Loucy (cell line): ENCODE measurements around the gene TAS2R60.

Source experiments
- EZH2phosphoT487 ChIP-seq: fragments of 200-600 bp; IDR thresholded peaks from 2 replicates; pipeline ENCODE4 v1.6.1; 2018; ENCODE audit warnings: antibody characterized with exemption, mild to moderate bottlenecking, moderate library complexity, borderline replicate concordance
- TF ChIP-seq, protein P1 (sequence below): fragments of 200-600 bp; sonication (generic); conservative IDR thresholded peaks from 2 replicates; pipeline ENCODE4 v1.5.1; 2014; ENCODE audit warnings: mild to moderate bottlenecking, antibody characterized with exemption, low read length

DNA sequence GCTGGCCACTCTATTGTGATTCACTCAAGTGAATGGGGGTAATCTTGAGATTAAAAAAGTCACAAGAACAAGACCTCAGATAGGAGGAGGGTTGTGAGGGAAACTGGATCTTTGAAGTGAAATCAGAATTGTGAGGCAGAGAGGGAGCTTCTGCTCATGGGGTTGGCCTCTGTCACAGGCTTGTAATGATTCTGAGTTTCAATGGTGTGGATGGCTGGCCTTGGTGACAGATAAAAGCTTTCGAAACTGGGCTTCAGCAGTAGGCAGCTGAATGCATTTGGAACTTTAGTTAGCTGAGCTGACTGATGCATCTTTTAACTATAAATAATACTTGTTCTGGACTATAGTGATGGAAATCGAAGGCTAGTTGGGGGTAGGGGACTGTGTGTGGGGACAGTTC lies 12.2 kb downstream of the TAS2R60 start:
- TF ChIP-seq, protein P1, sequence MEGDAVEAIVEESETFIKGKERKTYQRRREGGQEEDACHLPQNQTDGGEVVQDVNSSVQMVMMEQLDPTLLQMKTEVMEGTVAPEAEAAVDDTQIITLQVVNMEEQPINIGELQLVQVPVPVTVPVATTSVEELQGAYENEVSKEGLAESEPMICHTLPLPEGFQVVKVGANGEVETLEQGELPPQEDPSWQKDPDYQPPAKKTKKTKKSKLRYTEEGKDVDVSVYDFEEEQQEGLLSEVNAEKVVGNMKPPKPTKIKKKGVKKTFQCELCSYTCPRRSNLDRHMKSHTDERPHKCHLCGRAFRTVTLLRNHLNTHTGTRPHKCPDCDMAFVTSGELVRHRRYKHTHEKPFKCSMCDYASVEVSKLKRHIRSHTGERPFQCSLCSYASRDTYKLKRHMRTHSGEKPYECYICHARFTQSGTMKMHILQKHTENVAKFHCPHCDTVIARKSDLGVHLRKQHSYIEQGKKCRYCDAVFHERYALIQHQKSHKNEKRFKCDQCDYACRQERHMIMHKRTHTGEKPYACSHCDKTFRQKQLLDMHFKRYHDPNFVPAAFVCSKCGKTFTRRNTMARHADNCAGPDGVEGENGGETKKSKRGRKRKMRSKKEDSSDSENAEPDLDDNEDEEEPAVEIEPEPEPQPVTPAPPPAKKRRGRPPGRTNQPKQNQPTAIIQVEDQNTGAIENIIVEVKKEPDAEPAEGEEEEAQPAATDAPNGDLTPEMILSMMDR = no peak
- TF ChIP-seq EZH2phosphoT487 = no peak
